Mesenteric fat pad (tissue), 1 donor: Measurements from ENCODE around the gene MYZAP. TPM values are rescaled to one million over a fixed set of nuclear protein-coding genes. Genes with fewer than 3 reads are reported as not detected.
"Not testable (repeated sequence)": the region's sequence is repeated elsewhere in the genome, so short reads cannot be mapped to it uniquely, and the experiment has no call there.

Source experiments
- DNase-seq: peaks from one replicate; pipeline ENCODE4 v3.0.0-alpha.2; 2020; ENCODE audit warnings: low spot score
- total RNA-seq: library from RNA; stranded (reverse); fragmentation: NEBNext Ultra II Directional; extraction: Animal tissue kit (Norgen Biotek cat#: 25700); gene quantifications from one replicate; pipeline ENCODE4 v1.2.1, GENCODE V29; 2021
- donor health status: DM: yes; HTN: yes; CAD: no.

The MYZAP gene
- total RNA-seq, 1 donor from 2014 or later = 65.5 TPM

GRCh38 chr15:57592836-57593420 lies 1.2 kb downstream of the MYZAP start:
- DNase-seq = no peak

DNA sequence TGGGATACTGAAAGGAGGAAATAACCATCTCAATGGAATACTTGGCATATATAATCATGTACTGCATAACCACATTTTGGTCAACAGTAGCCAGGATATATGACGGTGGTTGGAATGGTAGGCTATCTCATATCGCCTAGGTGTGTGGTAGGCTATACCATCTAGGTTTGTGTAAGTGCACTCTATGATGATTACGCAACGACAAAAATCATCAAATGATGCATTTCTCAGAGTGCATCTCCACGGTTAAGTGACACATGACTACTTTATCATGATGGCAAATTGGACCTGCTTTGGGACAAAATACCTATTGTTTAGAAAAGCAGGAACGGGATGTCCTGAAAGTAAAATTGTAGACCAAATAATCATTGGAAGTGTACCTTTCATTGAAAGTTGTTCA lies 2.8 kb downstream of the MYZAP start:
- DNase-seq = no peak

DNA sequence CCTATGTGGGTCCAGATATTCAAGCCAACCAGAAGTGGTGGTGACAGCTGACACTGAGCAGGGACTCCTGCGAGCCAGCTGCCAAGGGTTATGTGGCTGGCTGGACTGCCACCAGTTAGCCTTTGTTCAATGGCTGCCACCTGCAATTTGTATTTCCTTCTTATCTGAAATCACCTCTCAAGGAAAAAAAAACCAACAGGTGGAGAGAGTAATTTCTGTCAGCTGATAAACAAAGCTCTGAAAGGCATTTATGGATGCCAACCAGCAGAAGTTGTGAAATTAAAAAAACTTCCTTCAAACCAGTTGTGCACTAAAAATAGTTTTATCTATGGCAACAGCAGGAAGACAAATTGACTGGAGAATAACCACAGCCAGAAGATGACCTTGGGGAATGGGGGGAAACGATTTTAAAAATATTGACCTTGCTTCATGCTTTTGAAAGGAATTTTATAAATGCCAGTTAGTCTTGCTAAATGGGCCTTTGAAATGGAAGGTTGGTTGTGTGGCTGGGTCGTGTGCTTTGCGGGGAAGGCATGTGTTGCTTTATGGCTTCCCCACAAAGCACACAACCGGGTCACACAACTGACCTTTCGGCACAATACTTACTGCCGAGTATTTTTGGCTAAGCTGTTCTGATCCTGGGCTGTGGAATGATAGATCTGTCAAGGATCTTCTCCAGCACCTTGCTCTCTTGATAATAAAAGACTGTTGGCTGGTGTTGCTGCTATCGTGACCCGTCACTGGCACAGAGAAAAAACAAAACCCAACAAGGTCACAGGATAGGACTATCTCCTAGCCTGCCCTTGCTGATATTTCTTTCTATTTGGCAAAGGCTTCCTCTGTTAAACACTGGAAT lies 3.5 kb downstream of the MYZAP start:
- DNase-seq = no peak

GRCh38 chr15:57596301-57596855 lies 4.7 kb downstream of the MYZAP start:
- DNase-seq = no peak

- DNase-seq = no peak
Measured at GRCh38 chr15:57596978-57597377, 5.3 kb downstream of the MYZAP start.

- DNase-seq = no peak
Measured at GRCh38 chr15:57597431-57597830, 5.7 kb downstream of the MYZAP start.

DNA sequence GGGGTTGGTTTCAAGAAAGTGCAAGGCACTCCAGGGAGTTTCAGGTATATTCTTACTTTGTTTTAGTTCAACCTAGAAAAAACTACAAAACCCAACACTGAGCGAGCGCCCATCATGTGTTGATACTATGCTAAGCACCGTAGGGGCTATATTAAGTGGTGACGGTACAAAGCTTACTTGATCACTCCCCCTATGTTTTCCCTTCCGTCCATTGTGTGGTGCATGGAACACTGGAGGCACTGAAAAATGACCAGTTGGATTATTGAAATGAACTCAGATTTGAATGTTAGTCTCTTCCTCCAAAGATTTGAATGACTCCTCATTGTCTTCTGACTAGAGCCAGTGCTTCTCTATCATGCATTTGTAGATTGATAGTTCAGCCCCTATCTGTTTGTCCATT lies 6.6 kb downstream of the MYZAP start:
- DNase-seq = no peak

- no peak for DNase-seq
Measured at GRCh38 chr15:57599296-57599810, 7.6 kb downstream of the MYZAP start.

GRCh38 chr15:57600197-57600596 lies 8.5 kb downstream of the MYZAP start:
- no peak for DNase-seq

DNA sequence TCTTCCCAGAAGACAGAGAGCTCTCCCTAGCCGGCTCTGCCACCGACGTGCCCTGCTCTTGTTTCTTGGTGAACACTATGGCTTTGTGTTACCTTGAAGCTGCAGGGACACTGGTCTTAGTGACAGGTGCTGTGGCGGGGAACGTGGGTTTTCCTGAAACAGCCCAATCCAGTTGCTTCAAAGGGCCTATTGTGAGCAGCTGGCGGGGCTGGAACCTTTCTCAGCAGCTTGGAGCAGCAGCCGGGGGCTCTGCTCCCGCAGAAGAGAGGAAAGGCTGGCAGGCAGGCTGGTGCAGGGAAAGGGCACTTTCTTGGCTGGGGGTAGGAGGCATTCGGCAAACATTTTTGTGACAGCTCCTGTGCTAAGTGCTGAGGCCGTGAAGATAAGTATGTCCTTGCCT lies 12.8 kb downstream of the MYZAP start:
- DNase-seq = no peak

GRCh38 chr15:57605491-57605890 lies 13.8 kb downstream of the MYZAP start:
- no peak for DNase-seq

GRCh38 chr15:57606048-57606447 lies 14.3 kb downstream of the MYZAP start:
- DNase-seq = no peak

- DNase-seq = no peak
Measured at GRCh38 chr15:57606816-57607215, 15.1 kb downstream of the MYZAP start.

GRCh38 chr15:57607570-57608000 lies 15.9 kb downstream of the MYZAP start:
- DNase-seq = no peak

- DNase-seq = no peak
Measured at GRCh38 chr15:57609805-57610529, 18.3 kb downstream of the MYZAP start.

DNA sequence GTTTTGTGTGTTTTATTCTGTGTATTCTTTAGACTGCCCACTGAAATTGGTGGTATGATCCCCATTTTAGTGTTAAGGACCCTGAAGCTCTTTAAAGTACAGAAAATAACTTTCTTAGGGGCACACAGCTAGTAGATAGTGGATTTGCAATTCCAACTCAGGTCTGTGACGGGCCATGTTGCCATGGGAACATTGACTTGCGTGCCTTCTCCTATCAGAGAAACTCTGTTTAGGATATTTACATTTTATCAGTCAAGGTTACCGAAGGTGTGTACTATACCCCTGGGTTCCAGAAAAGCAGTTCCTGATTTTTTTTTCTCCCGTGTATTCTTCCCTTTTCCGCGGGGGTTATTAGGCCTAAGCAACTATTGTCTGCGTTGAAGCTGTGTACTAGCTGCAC lies 19.4 kb downstream of the MYZAP start:
- no peak for DNase-seq

DNA sequence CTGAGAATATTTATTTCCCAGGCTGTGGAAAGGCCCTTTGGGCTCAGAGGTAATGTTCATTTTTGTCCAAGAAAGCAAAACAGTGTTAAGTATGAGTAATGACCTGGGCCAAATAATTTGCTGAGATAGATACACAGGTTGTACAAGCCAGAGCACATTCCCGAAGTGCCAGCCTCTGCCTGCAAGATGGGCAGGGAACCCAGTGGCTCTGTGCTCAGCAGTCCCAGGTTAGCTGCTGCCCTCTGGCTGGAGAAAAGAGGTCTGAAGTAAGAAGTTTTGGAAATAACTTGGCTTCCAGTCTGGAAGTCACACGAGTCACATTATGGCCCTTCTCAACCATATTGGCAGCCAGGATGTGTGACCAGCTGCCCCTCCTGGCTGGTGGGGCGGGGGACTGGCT lies 20.2 kb downstream of the MYZAP start:
- DNase-seq = no peak

- no peak for DNase-seq
Measured at GRCh38 chr15:57614241-57614640, 22.5 kb downstream of the MYZAP start.

DNA sequence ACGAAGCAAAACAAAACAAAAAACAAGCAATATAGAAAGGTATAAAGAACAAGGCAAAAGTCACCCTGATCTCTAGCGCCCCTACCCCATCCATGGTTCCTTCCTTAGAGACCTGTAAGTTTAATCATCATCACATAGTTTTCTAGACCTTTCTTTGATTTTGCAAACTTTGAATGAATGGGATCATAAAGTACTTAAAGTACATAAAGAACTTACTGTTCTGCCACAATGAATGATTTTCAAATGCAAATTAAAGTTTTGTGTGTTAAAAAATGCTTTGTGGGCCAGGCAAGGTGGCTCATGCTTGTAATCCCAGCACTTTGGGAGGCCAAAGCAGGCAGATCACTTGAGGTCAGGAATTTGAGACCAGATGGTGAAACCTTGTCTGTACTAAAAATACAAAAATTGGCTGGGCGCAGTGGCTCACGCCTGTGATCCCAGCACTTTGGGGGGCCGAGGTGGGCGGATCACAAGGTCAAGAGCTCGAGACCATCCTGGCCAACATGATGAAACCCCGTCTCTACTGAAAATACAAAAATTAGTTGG lies 24.3 kb downstream of the MYZAP start:
- DNase-seq = not testable (repeated sequence)

- DNase-seq = no peak
Measured at GRCh38 chr15:57618325-57618724, 26.6 kb downstream of the MYZAP start.

DNA sequence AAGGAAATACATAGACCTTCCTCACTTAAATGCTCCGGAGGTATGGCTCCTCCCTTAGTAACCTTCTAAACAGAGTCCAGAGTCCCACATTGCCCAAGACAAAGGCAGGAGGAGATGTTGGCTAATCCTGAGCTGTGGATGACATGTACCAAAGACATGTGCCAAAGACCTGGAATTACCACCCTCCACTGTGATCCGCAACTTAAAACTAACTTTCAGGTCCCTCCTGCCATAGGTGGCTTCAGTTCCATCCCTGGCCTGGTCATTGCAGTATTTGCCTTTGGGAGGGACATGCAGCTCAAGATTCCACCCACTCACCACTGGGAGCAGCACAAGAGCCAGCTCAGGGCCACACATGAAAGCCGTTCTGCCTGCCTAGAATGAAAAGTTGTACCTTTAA lies 28.0 kb downstream of the MYZAP start:
- no peak for DNase-seq
